ENCODE results near the gene RBM12.

RBM12 gene

GRCh38 chr20:35619196-35620095 is 45.3 kb downstream of the RBM12 start:
- peak; percentile 90 for DNase-seq (ENCODE audit: low spot score)

- DNase-seq (ENCODE audit: low spot score) = no peak
These were observed 46.2 kb downstream of the RBM12 start for GRCh38 chr20:35618263-35619131.

GRCh38 chr20:35617397-35618262 is 47.1 kb downstream of the RBM12 start:
- no peak for DNase-seq (ENCODE audit: low spot score)

GRCh38 chr20:35616465-35617396 is 48.0 kb downstream of the RBM12 start:
- peak; percentile 63 for DNase-seq (ENCODE audit: low spot score)

- peak; percentile 99 for DNase-seq (ENCODE audit: low spot score)
These were observed 48.8 kb downstream of the RBM12 start, which contains the start of gene SPAG4 for GRCh38 chr20:35615667-35616464. Gene SPAG4 (plus strand): TSS chr20:35615829. CDS start chr20:35616004, 175 bp downstream.

GRCh38 chr20:35611482-35611881 is 53.2 kb downstream of the RBM12 start:
- DNase-seq (ENCODE audit: low spot score) = no peak

- DNase-seq (ENCODE audit: low spot score) = no peak
These were observed 53.8 kb downstream of the RBM12 start for GRCh38 chr20:35610833-35611427.

GRCh38 chr20:35607003-35607735 is 57.5 kb downstream of the RBM12 start:
- DNase-seq (ENCODE audit: low spot score) = no peak

GRCh38 chr20:35606127-35606526 is 58.6 kb downstream of the RBM12 start:
- DNase-seq (ENCODE audit: low spot score) = no peak

GRCh38 chr20:35604449-35604747 is 60.3 kb downstream of the RBM12 start:
- no peak for DNase-seq (ENCODE audit: low spot score)

- DNase-seq (ENCODE audit: low spot score) = no peak
These were observed 60.8 kb downstream of the RBM12 start for GRCh38 chr20:35603695-35604448.

- DNase-seq (ENCODE audit: low spot score) = no peak
These were observed 61.7 kb downstream of the RBM12 start for GRCh38 chr20:35602851-35603495.

GRCh38 chr20:35601990-35602389 is 62.7 kb downstream of the RBM12 start:
- no peak for DNase-seq (ENCODE audit: low spot score)

GRCh38 chr20:35600993-35601973 is 63.4 kb downstream of the RBM12 start:
- DNase-seq (ENCODE audit: low spot score) = peak; percentile 82

GRCh38 chr20:35600176-35600992 is 64.3 kb downstream of the RBM12 start:
- peak; percentile 24 for DNase-seq (ENCODE audit: low spot score)

GRCh38 chr20:35599776-35600120 is 65.0 kb downstream of the RBM12 start:
- no peak for DNase-seq (ENCODE audit: low spot score)
